ENCODE data around the gene SURF4.

- TF ChIP-seq CTCF (IDR thresholded peaks at IDR 0.05; ENCODE audit: low read length) (no peak), EZH2phosphoT487 (IDR thresholded peaks at IDR 0.05; ENCODE audit: low read length) (no peak), EZH2 (optimal IDR thresholded peaks at IDR 0.05; ENCODE audit: low read depth, low read length) (no peak)
Measured at GRCh38 chr9:133344071-133344470, 31.8 kb downstream of the SURF4 start.

All from MM.1S (cell line).